ENCODE results near the gene ASB15. TPM values are rescaled to one million over a fixed set of nuclear protein-coding genes. Genes with fewer than 3 reads are reported as not detected.

ASB15 gene
- total and polyA plus RNA-seq, 2 donors (not counting 3 experiments of a cell fraction or from before 2014, with no cell fraction given), result not detected

GRCh38 chr7:123616223-123616622, 14.6 kb downstream of the ASB15 start:
- H3K9me3 ChIP-seq (replicated peaks; ENCODE audit: control insufficient read depth, insufficient read depth, low read length), result no peaks in the 10 kb centered on the region
- no peaks in the 10 kb centered on the region for H3K4me1 ChIP-seq (ENCODE audit: control insufficient read depth, extremely low read depth, insufficient read depth, low read length)
- no peak overlapping the region for H3K4me2 ChIP-seq (ENCODE audit: insufficient read depth, low read length)
- FAIRE-seq, result no peak
- POLR2A ChIA-PET, result interaction anchor here (0.6 kb wide), 1 partner anchor 42 kb away, joined by 3 read pairs; no protein-coding TSS in a partner anchor
- no peak overlapping the region for H3K4me3 ChIP-seq (replicated peaks in 1 of 3; ENCODE audit: insufficient read depth in 1 of 3, low read depth in 1 of 3, low read length in 3 of 3)
- no peaks in the 10 kb centered on the region for H3K79me2 ChIP-seq (ENCODE audit: control insufficient read depth, insufficient read depth, low read length)
- H3K36me3 ChIP-seq (ENCODE audit: control insufficient read depth in 2 of 2, extremely low read depth in 1 of 2, insufficient read depth in 2 of 2, low read length in 2 of 2), result no peaks in the 10 kb centered on the region
- CTCF ChIA-PET, result interaction anchor here (0.8 kb wide), 1 partner anchor 8 kb away, joined by 4 read pairs; no protein-coding TSS in a partner anchor
- H3K27me3 ChIP-seq (ENCODE audit: control insufficient read depth in 2 of 2, insufficient read depth in 2 of 2, low read length in 2 of 2), result peaks cover 0 to 3% of the 10 kb centered on the region in 2 experiments
- TF ChIP-seq MAX (IDR thresholded peaks at IDR 0.05; ENCODE audit: insufficient read depth, insufficient read length) (no peak), CTCF (IDR thresholded peaks at IDR 0.05; ENCODE audit: extremely low read depth in 1 of 2, insufficient read depth in 1 of 2, low read depth in 1 of 2, low read length in 2 of 2) (no peak), MYC (IDR thresholded peaks at IDR 0.05; ENCODE audit: low read depth, low read length) (no peak), EZH2 (IDR thresholded peaks at IDR 0.05; ENCODE audit: borderline replicate concordance, low read depth, low read length, severe bottlenecking) (no peak), POLR2A (IDR thresholded peaks at IDR 0.05; ENCODE audit: low read depth, low read length) (no peak), JUN (IDR thresholded peaks at IDR 0.05; ENCODE audit: borderline replicate concordance, insufficient read depth, insufficient read length, low read depth) (no peak), POLR2AphosphoS5 (IDR thresholded peaks at IDR 0.05; ENCODE audit: insufficient read depth, low read depth, low read length) (no peak), GATA2 (IDR thresholded peaks at IDR 0.05; ENCODE audit: insufficient read depth, insufficient read length, low read depth, low read length) (no peak), FOS (IDR thresholded peaks at IDR 0.05; ENCODE audit: borderline replicate concordance, insufficient read depth, low read length) (no peak)
- DNase-seq (ENCODE audit: low read depth, low spot score), result no peak
- H2AFZ ChIP-seq (ENCODE audit: low read depth, low read length), result no peak overlapping the region
- intact Hi-C loops (cut with micrococcal nuclease), result no loop called here
- dilution Hi-C loops (cut with MboI; ENCODE audit: extremely low pct_ligation_motif_present, low sequenced_read_pairs), result no loop called here
- no peaks in the 10 kb centered on the region for H4K20me1 ChIP-seq (replicated peaks; ENCODE audit: control insufficient read depth, extremely low read depth, insufficient read depth, low read length)
- no peak overlapping the region for H3K9ac ChIP-seq (replicated peaks; ENCODE audit: extremely low read depth, insufficient read depth, low read length)
- BruUV-seq (replicated peaks), result no TSS peak
- H3K27ac ChIP-seq (ENCODE audit: insufficient read depth, low read depth, low read length), result no peak overlapping the region
- no peaks in the 10 kb centered on the region for H3K9me1 ChIP-seq (replicated peaks; ENCODE audit: control insufficient read depth, extremely low read depth, insufficient read depth, low read length)

Measured in endothelial cell of umbilical vein (primary cell).